Measurements from ENCODE around the gene SPDEF.

DNA sequence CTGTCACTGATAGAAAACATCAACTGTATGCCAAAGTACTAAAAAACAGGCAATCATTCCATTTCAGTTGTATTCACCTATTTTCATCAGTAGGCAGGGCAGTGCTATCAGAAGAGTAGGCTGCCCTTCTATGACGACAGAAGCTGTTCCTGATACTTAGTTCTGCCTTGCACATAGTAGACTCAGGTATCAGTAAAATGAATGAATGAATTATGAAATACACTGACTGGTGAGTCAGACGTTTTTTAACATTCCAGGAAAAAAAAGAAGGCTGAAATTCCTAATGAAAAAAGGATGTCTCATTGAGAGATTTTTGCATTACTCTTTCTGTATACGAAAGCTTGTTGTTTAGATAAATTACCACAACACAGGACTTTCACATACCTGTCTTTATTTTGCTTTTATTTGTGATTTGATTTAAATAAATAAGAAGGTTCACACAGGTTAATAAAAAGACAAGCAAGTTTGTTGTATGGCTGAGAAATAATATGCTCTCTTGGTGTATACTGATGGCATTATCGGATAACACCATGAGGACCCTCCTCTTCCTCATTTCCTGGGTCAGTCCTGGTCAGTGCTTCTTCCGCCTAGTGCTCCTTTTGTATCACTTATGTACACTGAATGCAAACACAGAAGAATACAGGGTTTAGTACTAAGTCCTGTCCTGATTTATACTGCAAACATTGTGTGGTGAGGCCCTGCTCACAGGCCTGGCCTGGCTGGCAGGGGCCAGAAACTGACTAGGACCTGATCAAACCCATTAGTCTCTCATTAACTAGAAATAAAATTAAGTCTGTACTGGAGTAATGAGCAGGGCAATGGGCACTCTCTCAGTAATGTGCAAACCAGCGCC is 39.4 kb upstream of the SPDEF start:
- TF ChIP-seq POLR2AphosphoS5 (IDR thresholded peaks at IDR 0.05; ENCODE audit: low read depth) (no peak), EZH2phosphoT487 (IDR thresholded peaks at IDR 0.05; ENCODE audit: unreplicated experiment) (no peak), ETS1 (IDR thresholded peaks at IDR 0.05) (no peak), EZH2 (IDR thresholded peaks at IDR 0.05; ENCODE audit: low read depth, unreplicated experiment) (no peak), REST (IDR thresholded peaks at IDR 0.05; ENCODE audit: unreplicated experiment) (no peak), CREB1 (CRISPR knock-in tag; IDR thresholded peaks at IDR 0.05; ENCODE audit: low read depth) (no peak), ZNF331 (CRISPR knock-in tag; IDR thresholded peaks at IDR 0.05; ENCODE audit: low read depth) (no peak), ZNF114 (CRISPR knock-in tag; IDR thresholded peaks at IDR 0.05) (no peak), JUNB (IDR thresholded peaks at IDR 0.05; ENCODE audit: unreplicated experiment) (no peak), STAT1 (IDR thresholded peaks at IDR 0.05; ENCODE audit: unreplicated experiment) (no peak)
- TF ChIP-seq, protein P1, sequence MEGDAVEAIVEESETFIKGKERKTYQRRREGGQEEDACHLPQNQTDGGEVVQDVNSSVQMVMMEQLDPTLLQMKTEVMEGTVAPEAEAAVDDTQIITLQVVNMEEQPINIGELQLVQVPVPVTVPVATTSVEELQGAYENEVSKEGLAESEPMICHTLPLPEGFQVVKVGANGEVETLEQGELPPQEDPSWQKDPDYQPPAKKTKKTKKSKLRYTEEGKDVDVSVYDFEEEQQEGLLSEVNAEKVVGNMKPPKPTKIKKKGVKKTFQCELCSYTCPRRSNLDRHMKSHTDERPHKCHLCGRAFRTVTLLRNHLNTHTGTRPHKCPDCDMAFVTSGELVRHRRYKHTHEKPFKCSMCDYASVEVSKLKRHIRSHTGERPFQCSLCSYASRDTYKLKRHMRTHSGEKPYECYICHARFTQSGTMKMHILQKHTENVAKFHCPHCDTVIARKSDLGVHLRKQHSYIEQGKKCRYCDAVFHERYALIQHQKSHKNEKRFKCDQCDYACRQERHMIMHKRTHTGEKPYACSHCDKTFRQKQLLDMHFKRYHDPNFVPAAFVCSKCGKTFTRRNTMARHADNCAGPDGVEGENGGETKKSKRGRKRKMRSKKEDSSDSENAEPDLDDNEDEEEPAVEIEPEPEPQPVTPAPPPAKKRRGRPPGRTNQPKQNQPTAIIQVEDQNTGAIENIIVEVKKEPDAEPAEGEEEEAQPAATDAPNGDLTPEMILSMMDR (conservative IDR thresholded peaks at IDR 0.05; ENCODE audit: low read depth in 2 of 2): no peak
